Left lung (tissue), 10 donors: Measurements from ENCODE around the gene ACOT6. TPM values are rescaled to one million over a fixed set of nuclear protein-coding genes. Genes with fewer than 3 reads are reported as not detected.

Experiments used
- ATAC-seq: fragments of 200-7000 bp; cut with Tn5 transposase; one replicate; pipeline ENCODE4 v1.9.1; 2020; ENCODE audit warnings: moderate library complexity
- DNase-seq, 4 donors: peaks; one replicate each; pipeline ENCODE4 v3.0.0-alpha.2; 2013 to 2020
- H3K27ac ChIP-seq, 2 donors: fragments of 200-600 bp; sonication (generic) in 1 of 2; one replicate each; pipeline versions ENCODE4 v1.5.0 to v1.8.0; 2020 to 2021
- H3K27me3 ChIP-seq, 2 donors: fragments of 200-600 bp; sonication (generic) in 1 of 2; one replicate each; pipeline versions ENCODE4 v1.5.0 to v1.8.0; 2020 to 2021
- H3K36me3 ChIP-seq, 2 donors: fragments of 200-600 bp; sonication (generic) in 1 of 2; one replicate each; pipeline versions ENCODE4 v1.5.0 to v1.8.0; 2020 to 2021
- H3K4me1 ChIP-seq, 2 donors: fragments of 200-600 bp; one replicate each; pipeline ENCODE4 v1.8.0; 2021
- H3K4me3 ChIP-seq, 2 donors: fragments of 200-600 bp; sonication (generic) in 1 of 2; one replicate each; pipeline versions ENCODE4 v1.5.0 to v1.8.0; 2020 to 2021; ENCODE audit warnings: mild to moderate bottlenecking in 1 of 2
- H3K9me3 ChIP-seq, 2 donors: fragments of 200-600 bp; sonication (generic) in 1 of 2; one replicate each; pipeline versions ENCODE4 v1.5.0 to v1.8.0; 2020 to 2021
- intact Hi-C, 2 donors: fragments of 100-400 bp; cut with DNase I; formaldehyde crosslinking; loops; one replicate each; pipeline versions ENCODE4 v1.11.2 to v1.14.2; 2022
- polyA plus RNA-seq, 6 donors: library from polyadenylated mRNA; unstranded; fragments of 120-200 nt; gene quantifications; one replicate each; pipeline ENCODE4 v1.2.1, GENCODE V29; 2013; ENCODE audit not compliant: insufficient read length in 6 of 6
- total RNA-seq, 2 donors: library from RNA; stranded (reverse); fragmentation: NEBNext Ultra II Directional; extraction: Animal tissue kit (Norgen Biotek cat#: 25700); gene quantifications; one replicate each; pipeline ENCODE4 v1.2.1, GENCODE V29; 2021
- TF ChIP-seq, protein P1 (sequence below), 2 donors: fragments of 200-600 bp; sonication (generic) in 1 of 2; IDR thresholded peaks; one replicate each; pipeline versions ENCODE4 v1.5.0 to v1.8.0; 2021; ENCODE audit warnings: antibody characterized with exemption in 2 of 2
- donor health status: DM: no; HTN: yes; CAD: no.
- donor health status: DM: no; HTN: no; CAD: no.

The ACOT6 gene
- total and polyA plus RNA-seq, 8 donors: not detected

DNA sequence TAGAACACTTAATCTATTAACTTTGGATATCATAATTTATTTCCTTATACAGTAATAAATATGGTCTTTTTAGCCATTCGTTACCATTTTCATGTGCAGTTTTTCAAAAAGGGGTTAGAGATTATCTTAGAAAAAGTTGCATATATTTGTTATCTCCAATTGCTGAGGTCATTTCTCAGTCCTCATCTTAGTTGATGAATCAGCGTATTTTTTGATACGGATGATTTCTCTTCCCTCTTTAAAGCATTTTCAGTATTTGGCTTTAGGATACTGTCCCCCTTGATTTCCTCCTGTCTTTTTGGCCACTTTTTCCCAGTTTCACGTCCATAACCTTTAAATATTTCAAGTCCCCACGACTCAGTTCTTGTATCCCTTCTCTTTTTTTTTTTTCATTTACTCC lies 54.3 kb downstream of the ACOT6 start:
- Histone ChIP-seq H3K36me3 (peaks cover 0 to 5% of the 10 kb centered on the region in 2 donors), H3K9me3 (no peaks in the 10 kb centered on the region), H3K4me1 (no peaks in the 10 kb centered on the region), H3K4me3 (no peak overlapping the region), H3K27me3 (no peaks in the 10 kb centered on the region), H3K27ac (no peak overlapping the region)
- DNase-seq (no peak), ATAC-seq (no peak)
- TF ChIP-seq, protein P1, sequence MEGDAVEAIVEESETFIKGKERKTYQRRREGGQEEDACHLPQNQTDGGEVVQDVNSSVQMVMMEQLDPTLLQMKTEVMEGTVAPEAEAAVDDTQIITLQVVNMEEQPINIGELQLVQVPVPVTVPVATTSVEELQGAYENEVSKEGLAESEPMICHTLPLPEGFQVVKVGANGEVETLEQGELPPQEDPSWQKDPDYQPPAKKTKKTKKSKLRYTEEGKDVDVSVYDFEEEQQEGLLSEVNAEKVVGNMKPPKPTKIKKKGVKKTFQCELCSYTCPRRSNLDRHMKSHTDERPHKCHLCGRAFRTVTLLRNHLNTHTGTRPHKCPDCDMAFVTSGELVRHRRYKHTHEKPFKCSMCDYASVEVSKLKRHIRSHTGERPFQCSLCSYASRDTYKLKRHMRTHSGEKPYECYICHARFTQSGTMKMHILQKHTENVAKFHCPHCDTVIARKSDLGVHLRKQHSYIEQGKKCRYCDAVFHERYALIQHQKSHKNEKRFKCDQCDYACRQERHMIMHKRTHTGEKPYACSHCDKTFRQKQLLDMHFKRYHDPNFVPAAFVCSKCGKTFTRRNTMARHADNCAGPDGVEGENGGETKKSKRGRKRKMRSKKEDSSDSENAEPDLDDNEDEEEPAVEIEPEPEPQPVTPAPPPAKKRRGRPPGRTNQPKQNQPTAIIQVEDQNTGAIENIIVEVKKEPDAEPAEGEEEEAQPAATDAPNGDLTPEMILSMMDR (IDR thresholded peaks at IDR 0.05): no peak
- intact Hi-C loops: no loop called here

DNA sequence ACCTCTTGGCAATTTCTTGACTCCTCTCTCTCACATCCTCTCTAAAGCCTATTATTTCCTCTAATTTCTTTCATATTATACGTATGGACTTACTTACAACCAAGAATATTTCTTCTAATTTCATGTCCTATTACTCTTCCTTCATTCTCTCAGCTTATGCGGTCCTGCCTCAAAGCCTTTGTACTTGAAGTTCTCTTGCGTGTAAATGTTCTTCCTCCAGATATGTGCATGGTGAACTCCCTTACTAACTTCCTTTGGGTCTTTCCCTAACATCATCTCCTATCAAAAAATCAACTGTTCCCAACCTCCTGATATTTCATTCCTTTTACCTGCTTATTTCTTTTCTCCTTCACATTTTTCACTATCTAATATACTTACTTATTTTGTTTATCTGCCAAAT lies 55.5 kb downstream of the ACOT6 start:
- H3K4me3 ChIP-seq: no peak overlapping the region
- intact Hi-C loops: no loop called here
- H3K36me3 ChIP-seq: peaks cover 0 to 8% of the 10 kb centered on the region in 2 donors
- H3K27ac ChIP-seq: no peak overlapping the region
- H3K27me3 ChIP-seq: no peaks in the 10 kb centered on the region
- ATAC-seq (no peak), DNase-seq (no peak)
- TF ChIP-seq, protein P1 (IDR thresholded peaks at IDR 0.05): no peak
- no peaks in the 10 kb centered on the region for H3K9me3 ChIP-seq
- no peaks in the 10 kb centered on the region for H3K4me1 ChIP-seq

Other genes with a start within 250 kb of the ACOT6 start
- gene NUMB, start 154.0 kb upstream of the ACOT6 start, total RNA-seq: 100 to 1,000 TPM in 1 of 2 donors, 10 to 100 TPM in 1; 95.1 to 121 TPM
- 100 to 1,000 TPM in 4 of 6 donors, 10 to 100 TPM in 2; 91.0 to 111 (median 105) TPM for gene NUMB, start 154.0 kb upstream of the ACOT6 start, polyA plus RNA-seq
- gene RIOX1, start 121.6 kb upstream of the ACOT6 start, total RNA-seq: 10 to 100 TPM; 11.9 to 14.7 TPM
- 1 to 10 TPM; 6.2 to 9.8 (median 8.5) TPM for gene RIOX1, start 121.6 kb upstream of the ACOT6 start, polyA plus RNA-seq
- gene ACOT1, start 75.4 kb upstream of the ACOT6 start, total RNA-seq: 10 to 100 TPM; 11.5 to 13.6 TPM
- 1 to 10 TPM; 1.6 to 4.3 (median 2.4) TPM for gene ACOT1, start 75.4 kb upstream of the ACOT6 start, polyA plus RNA-seq
- gene HEATR4, start 53.6 kb upstream of the ACOT6 start, total RNA-seq: under 1 TPM; 0.41 to 0.63 TPM
- gene HEATR4, start 53.6 kb upstream of the ACOT6 start, polyA plus RNA-seq: 1 to 10 TPM; 1.3 to 1.7 (median 1.5) TPM
- 10 to 100 TPM; 32.5 to 44.5 TPM for gene ACOT2, start 43.3 kb upstream of the ACOT6 start, total RNA-seq
- gene ACOT2, start 43.3 kb upstream of the ACOT6 start, polyA plus RNA-seq: 10 to 100 TPM; 24.4 to 32.3 (median 28.8) TPM
- 1 to 10 TPM; 2.7 to 4.8 TPM for gene ACOT4, start 20.6 kb upstream of the ACOT6 start, total RNA-seq
- gene ACOT4, start 20.6 kb upstream of the ACOT6 start, polyA plus RNA-seq: under 1 TPM; 0.53 to 0.85 (median 0.72) TPM
- 10 to 100 TPM; 14.8 to 15.0 TPM for gene DNAL1, start 32.5 kb downstream of the ACOT6 start, total RNA-seq
- gene DNAL1, start 32.5 kb downstream of the ACOT6 start, polyA plus RNA-seq: 10 to 100 TPM; 14.6 to 19.5 (median 17.6) TPM
- gene PNMA1, start 101.9 kb downstream of the ACOT6 start, total RNA-seq: 10 to 100 TPM; 30.8 to 32.4 TPM
- gene PNMA1, start 101.9 kb downstream of the ACOT6 start, polyA plus RNA-seq: 10 to 100 TPM; 43.8 to 56.3 (median 49.3) TPM
- 1 to 10 TPM; 9.9 to 10.0 TPM for gene PTGR2, start 239.3 kb downstream of the ACOT6 start, total RNA-seq
- gene PTGR2, start 239.3 kb downstream of the ACOT6 start, polyA plus RNA-seq: 10 to 100 TPM; 10.1 to 17.2 (median 12.2) TPM